Activated CD8-positive, alpha-beta T cell treated with anti-CD3 and anti-CD28 coated beads for 36 hours (primary cell): ENCODE data around the gene KIRREL1. TPM values are rescaled to one million over a fixed set of nuclear protein-coding genes. Genes with fewer than 3 reads are reported as not detected.

Experiments used
- ATAC-seq: fragments of 200-7000 bp; cut with Tn5 transposase; one replicate; pipeline ENCODE4 v1.10.0; 2021; ENCODE audit warnings: mild to moderate bottlenecking, moderate library complexity
- CTCF ChIA-PET: fragments of 350-600 bp; sonication (Branson Sonifier 250); formaldehyde crosslinking; loops from one replicate; lab custom pipeline; 2021; ENCODE audit warnings: antibody characterized with exemption; lab: Charles Lee
- POLR2A ChIA-PET: fragments of 350-600 bp; sonication (Branson Sonifier 250); formaldehyde crosslinking; loops from one replicate; lab custom pipeline; 2021; ENCODE audit warnings: antibody characterized with exemption; lab: Charles Lee
- DNase-seq: peaks from one replicate; pipeline ENCODE4 v3.0.0-alpha.2; 2020
- H3K27ac Mint-ChIP-seq: one replicate; pipeline ENCODE4 v1.8.0; 2021; ENCODE audit warnings: mild to moderate bottlenecking, mixed read lengths
- H3K27me3 Mint-ChIP-seq: one replicate; pipeline ENCODE4 v1.8.0; 2021; ENCODE audit warnings: mixed read lengths
- H3K36me3 Mint-ChIP-seq: one replicate; pipeline ENCODE4 v1.8.0; 2021; ENCODE audit warnings: low read depth, mixed read lengths
- H3K4me1 Mint-ChIP-seq: one replicate; pipeline ENCODE4 v1.8.0; 2021; ENCODE audit warnings: low read depth, mixed read lengths
- H3K4me3 Mint-ChIP-seq: one replicate; pipeline ENCODE4 v1.8.0; 2021; ENCODE audit warnings: mild to moderate bottlenecking, moderate library complexity, mixed read lengths
- H3K9me3 Mint-ChIP-seq: one replicate; pipeline ENCODE4 v1.8.0; 2021; ENCODE audit warnings: mixed read lengths
- CTCF ChIP-seq: fragments of 200-600 bp; IDR thresholded peaks from one replicate; pipeline ENCODE4 v1.8.0; 2022; ENCODE audit warnings: antibody characterized with exemption, mild to moderate bottlenecking
- intact Hi-C: fragments of 100-400 bp; cut with micrococcal nuclease; formaldehyde crosslinking; loops from one replicate; pipeline ENCODE4 v1.10.0; 2022
- total RNA-seq, 2 experiments: library from RNA; stranded (reverse); gene quantifications; one replicate each; pipeline ENCODE4 v1.2.3, GENCODE V29; 2021

Gene KIRREL1
- total RNA-seq, 2 experiments from 2014 or later: 0.11 to 0.16 TPM

GRCh38 chr1:158084747-158085146, 91.3 kb downstream of the KIRREL1 start:
- ChIA-PET POLR2A (no interaction called here), CTCF (no interaction called here)
- no peak overlapping the region for H3K27ac Mint-ChIP-seq
- no peaks in the 10 kb centered on the region for H3K27me3 Mint-ChIP-seq
- no peak overlapping the region for H3K4me3 Mint-ChIP-seq
- no peaks in the 10 kb centered on the region for H3K9me3 Mint-ChIP-seq
- no peak for DNase-seq
- intact Hi-C loops: no loop called here
- no peak for TF ChIP-seq CTCF
- no peak for ATAC-seq
- no peaks in the 10 kb centered on the region for H3K36me3 Mint-ChIP-seq
- no peaks in the 10 kb centered on the region for H3K4me1 Mint-ChIP-seq

- ATAC-seq (peak; percentile 83), DNase-seq (peak; percentile 62)
- intact Hi-C loops: no loop called here
- ChIA-PET CTCF (interaction anchor here (0.8 to 2.0 kb wide), 6 partner anchors 14 to 116 kb away, joined by 3 to 15 read pairs (median 3); no protein-coding TSS in a partner anchor), POLR2A (no interaction called here)
- H3K9me3 Mint-ChIP-seq: no peaks in the 10 kb centered on the region
- no peak overlapping the region for H3K4me3 Mint-ChIP-seq
- H3K4me1 Mint-ChIP-seq: no peaks in the 10 kb centered on the region
- no peaks in the 10 kb centered on the region for H3K36me3 Mint-ChIP-seq
- no peaks in the 10 kb centered on the region for H3K27me3 Mint-ChIP-seq
- no peak overlapping the region for H3K27ac Mint-ChIP-seq
- peak; percentile 77 for TF ChIP-seq CTCF
Measured at GRCh38 chr1:158087320-158087927, 94.0 kb downstream of the KIRREL1 start.

- intact Hi-C loops: no loop called here
- Mint-ChIP-seq H3K27ac (no peak overlapping the region), H3K27me3 (no peaks in the 10 kb centered on the region), H3K9me3 (no peaks in the 10 kb centered on the region), H3K36me3 (no peaks in the 10 kb centered on the region), H3K4me1 (no peaks in the 10 kb centered on the region), H3K4me3 (no peak overlapping the region)
- CTCF ChIA-PET: no interaction called here
- TF ChIP-seq CTCF: no peak
- no peak for DNase-seq
- POLR2A ChIA-PET: no interaction called here
- ATAC-seq: no peak
Measured at GRCh38 chr1:158089476-158089875, 96.0 kb downstream of the KIRREL1 start.

- POLR2A ChIA-PET: no interaction called here
- intact Hi-C loops: no loop called here
- H3K36me3 Mint-ChIP-seq: no peaks in the 10 kb centered on the region
- H3K27me3 Mint-ChIP-seq: no peaks in the 10 kb centered on the region
- H3K9me3 Mint-ChIP-seq: no peaks in the 10 kb centered on the region
- no peaks in the 10 kb centered on the region for H3K4me1 Mint-ChIP-seq
- CTCF ChIA-PET: no interaction called here
- H3K27ac Mint-ChIP-seq: no peak overlapping the region
- no peak for TF ChIP-seq CTCF
- no peak overlapping the region for H3K4me3 Mint-ChIP-seq
- DNase-seq: no peak
- no peak for ATAC-seq
Measured at GRCh38 chr1:158089925-158090637, 96.6 kb downstream of the KIRREL1 start.

GRCh38 chr1:158093376-158093775, 99.9 kb downstream of the KIRREL1 start:
- H3K27me3 Mint-ChIP-seq: no peaks in the 10 kb centered on the region
- no peak overlapping the region for H3K27ac Mint-ChIP-seq
- DNase-seq (no peak), ATAC-seq (no peak)
- no peaks in the 10 kb centered on the region for H3K4me1 Mint-ChIP-seq
- H3K36me3 Mint-ChIP-seq: no peaks in the 10 kb centered on the region
- POLR2A ChIA-PET: no interaction called here
- CTCF ChIA-PET: interaction anchor here (3.0 to 8.9 kb wide), 2 partner anchors 27 to 102 kb away, joined by 14 to 145 read pairs; a partner anchor contains a TSS
- TF ChIP-seq CTCF: no peak
- no peaks in the 10 kb centered on the region for H3K9me3 Mint-ChIP-seq
- intact Hi-C loops: no loop called here
- H3K4me3 Mint-ChIP-seq: no peak overlapping the region
